MM.1S (cell line): ENCODE results near the gene ANKRD29.

Source experiments
- EZH2phosphoT487 ChIP-seq: fragments of 300-600 bp; sonication (generic); IDR thresholded peaks from 2 replicates; pipeline ENCODE4 v1.6.1; 2018; ENCODE audit warnings: antibody characterized with exemption, low read length
- TF ChIP-seq, protein P1 (sequence below): fragments of 300-600 bp; sonication (generic); IDR thresholded peaks from 2 replicates; pipeline ENCODE4 v1.5.1; 2016; ENCODE audit warnings: antibody characterized with exemption, low read length, mixed read lengths

DNA sequence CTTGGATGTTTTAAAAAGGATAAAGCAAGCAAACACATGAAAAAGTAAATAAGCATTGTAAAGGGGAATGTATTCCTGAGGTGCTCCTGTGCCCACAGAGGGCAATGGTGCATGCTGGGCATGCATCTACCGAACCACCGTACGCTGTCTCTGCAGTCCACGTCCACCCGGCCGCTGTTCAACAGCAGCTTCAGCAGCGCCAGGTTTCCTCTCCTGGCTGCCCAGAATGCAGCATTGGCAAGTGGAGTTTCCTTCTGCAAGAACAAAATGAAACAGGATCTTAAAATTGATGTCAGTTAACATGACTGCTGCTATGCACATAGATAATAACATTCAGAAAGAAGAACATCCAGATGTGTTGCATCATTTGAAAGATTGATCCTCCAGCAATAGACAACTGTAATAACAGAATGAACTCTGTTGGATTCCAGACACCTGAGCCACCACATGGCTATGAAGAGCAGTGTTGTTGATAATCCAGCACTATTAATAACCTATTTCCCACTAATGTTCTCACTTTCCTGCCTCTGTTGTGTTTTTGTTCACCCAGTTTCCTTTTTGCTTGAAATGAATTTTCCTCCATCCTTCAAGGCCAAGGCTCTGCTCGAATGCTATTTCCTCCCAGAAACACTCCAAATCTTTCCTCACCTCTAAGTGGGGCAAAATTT is 13.6 kb downstream of the ANKRD29 start:
- TF ChIP-seq, protein P1, sequence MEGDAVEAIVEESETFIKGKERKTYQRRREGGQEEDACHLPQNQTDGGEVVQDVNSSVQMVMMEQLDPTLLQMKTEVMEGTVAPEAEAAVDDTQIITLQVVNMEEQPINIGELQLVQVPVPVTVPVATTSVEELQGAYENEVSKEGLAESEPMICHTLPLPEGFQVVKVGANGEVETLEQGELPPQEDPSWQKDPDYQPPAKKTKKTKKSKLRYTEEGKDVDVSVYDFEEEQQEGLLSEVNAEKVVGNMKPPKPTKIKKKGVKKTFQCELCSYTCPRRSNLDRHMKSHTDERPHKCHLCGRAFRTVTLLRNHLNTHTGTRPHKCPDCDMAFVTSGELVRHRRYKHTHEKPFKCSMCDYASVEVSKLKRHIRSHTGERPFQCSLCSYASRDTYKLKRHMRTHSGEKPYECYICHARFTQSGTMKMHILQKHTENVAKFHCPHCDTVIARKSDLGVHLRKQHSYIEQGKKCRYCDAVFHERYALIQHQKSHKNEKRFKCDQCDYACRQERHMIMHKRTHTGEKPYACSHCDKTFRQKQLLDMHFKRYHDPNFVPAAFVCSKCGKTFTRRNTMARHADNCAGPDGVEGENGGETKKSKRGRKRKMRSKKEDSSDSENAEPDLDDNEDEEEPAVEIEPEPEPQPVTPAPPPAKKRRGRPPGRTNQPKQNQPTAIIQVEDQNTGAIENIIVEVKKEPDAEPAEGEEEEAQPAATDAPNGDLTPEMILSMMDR: no peak
- TF ChIP-seq EZH2phosphoT487: no peak
